IPS-15b (cell line): ENCODE data around the gene ANKRD31.
"Not testable (repeated sequence)": the region's sequence is repeated elsewhere in the genome, so short reads cannot be mapped to it uniquely, and the experiment has no call there.

Experiments
- H3K27me3 ChIP-seq: one replicate; pipeline ENCODE4 v1.6.1; 2013; ENCODE audit warnings: low read length; ENCODE audit not compliant: control insufficient read depth, insufficient read depth
- H3K36me3 ChIP-seq: one replicate; pipeline ENCODE4 v1.6.1; 2013; ENCODE audit warnings: low read length; ENCODE audit not compliant: control insufficient read depth, insufficient read depth
- H3K4me1 ChIP-seq: one replicate; pipeline ENCODE4 v1.6.1; 2013; ENCODE audit warnings: mild to moderate bottlenecking, low read length; ENCODE audit not compliant: control insufficient read depth, insufficient read depth
- H3K4me3 ChIP-seq: one replicate; pipeline ENCODE4 v1.5.1; 2013; ENCODE audit warnings: low read depth, low read length
- H3K9ac ChIP-seq: one replicate; pipeline ENCODE4 v1.6.1; 2013; ENCODE audit warnings: low read depth, mild to moderate bottlenecking, low read length
- H3K9me3 ChIP-seq: one replicate; pipeline ENCODE4 v1.6.1; 2013; ENCODE audit warnings: mild to moderate bottlenecking, low read length; ENCODE audit not compliant: control insufficient read depth, insufficient read depth

The ANKRD31 gene

DNA sequence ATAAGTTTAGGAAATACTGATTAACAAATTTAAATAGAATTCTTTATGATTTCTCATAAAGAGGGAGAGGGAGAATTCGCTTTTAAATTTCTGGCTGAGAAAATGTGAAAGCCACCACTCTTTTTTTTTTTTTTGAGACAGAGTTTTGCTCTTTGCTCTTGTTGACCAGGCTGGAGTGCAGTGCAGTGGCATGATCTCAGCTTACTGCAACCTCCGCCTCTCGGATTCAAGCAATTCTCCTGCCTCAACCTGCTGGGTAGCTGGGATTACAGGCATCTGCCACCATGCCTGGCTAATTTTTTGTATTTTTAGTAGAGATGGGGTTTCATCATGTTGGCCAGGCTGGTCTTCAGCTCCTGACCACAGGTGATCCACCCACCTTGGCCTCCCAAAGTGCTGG lies 157.3 kb downstream of the ANKRD31 start:
- not testable (repeated sequence) for H3K9me3 ChIP-seq, H3K27me3 ChIP-seq, H3K4me3 ChIP-seq, H3K36me3 ChIP-seq, H3K9ac ChIP-seq, H3K4me1 ChIP-seq

- H3K27me3 ChIP-seq, result no peaks in the 10 kb centered on the region
- H3K4me1 ChIP-seq, result no peaks in the 10 kb centered on the region
- H3K9ac ChIP-seq, result no peak overlapping the region
- no peaks in the 10 kb centered on the region for H3K36me3 ChIP-seq
- H3K4me3 ChIP-seq, result no peak overlapping the region
- H3K9me3 ChIP-seq, result no peaks in the 10 kb centered on the region
These were observed 158.7 kb downstream of the ANKRD31 start for GRCh38 chr5:75078027-75078426.

GRCh38 chr5:75072061-75072460 lies 164.6 kb downstream of the ANKRD31 start:
- Histone ChIP-seq H3K4me3 (no peak overlapping the region), H3K36me3 (no peaks in the 10 kb centered on the region), H3K9ac (no peak overlapping the region), H3K4me1 (no peaks in the 10 kb centered on the region), H3K9me3 (no peaks in the 10 kb centered on the region), H3K27me3 (no peaks in the 10 kb centered on the region)

GRCh38 chr5:75071100-75071499 lies 165.6 kb downstream of the ANKRD31 start:
- no peaks in the 10 kb centered on the region for H3K4me1 ChIP-seq
- H3K4me3 ChIP-seq, result no peak overlapping the region
- no peak overlapping the region for H3K9ac ChIP-seq
- H3K36me3 ChIP-seq, result no peaks in the 10 kb centered on the region
- no peaks in the 10 kb centered on the region for H3K9me3 ChIP-seq
- no peaks in the 10 kb centered on the region for H3K27me3 ChIP-seq

DNA sequence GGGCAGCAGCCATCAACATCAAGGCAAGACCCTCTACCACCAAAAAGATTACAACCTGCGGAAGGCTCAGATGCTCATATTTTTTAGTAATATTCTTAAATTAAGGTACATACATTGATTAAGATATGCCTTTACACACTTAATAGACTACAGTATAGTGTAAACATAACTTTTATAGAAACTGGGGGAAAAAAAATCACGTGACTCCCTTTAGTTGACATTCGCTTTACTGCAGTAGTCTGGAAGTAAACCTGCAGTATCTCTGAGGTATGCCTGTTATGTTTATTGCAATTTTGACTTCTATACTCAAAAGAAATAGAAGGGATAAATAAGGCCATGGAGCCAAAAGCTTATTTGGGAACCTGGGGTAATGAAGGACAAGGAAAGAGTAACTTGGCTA lies 169.2 kb downstream of the ANKRD31 start:
- no peaks in the 10 kb centered on the region for H3K4me1 ChIP-seq
- H3K9ac ChIP-seq, result no peak overlapping the region
- no peaks in the 10 kb centered on the region for H3K27me3 ChIP-seq
- no peaks in the 10 kb centered on the region for H3K9me3 ChIP-seq
- no peak overlapping the region for H3K4me3 ChIP-seq
- H3K36me3 ChIP-seq, result no peaks in the 10 kb centered on the region

GRCh38 chr5:75062925-75063531 lies 173.7 kb downstream of the ANKRD31 start:
- no peaks in the 10 kb centered on the region for H3K27me3 ChIP-seq
- H3K4me1 ChIP-seq, result no peaks in the 10 kb centered on the region
- H3K4me3 ChIP-seq, result no peak overlapping the region
- H3K36me3 ChIP-seq, result no peaks in the 10 kb centered on the region
- H3K9ac ChIP-seq, result no peak overlapping the region
- no peaks in the 10 kb centered on the region for H3K9me3 ChIP-seq

DNA sequence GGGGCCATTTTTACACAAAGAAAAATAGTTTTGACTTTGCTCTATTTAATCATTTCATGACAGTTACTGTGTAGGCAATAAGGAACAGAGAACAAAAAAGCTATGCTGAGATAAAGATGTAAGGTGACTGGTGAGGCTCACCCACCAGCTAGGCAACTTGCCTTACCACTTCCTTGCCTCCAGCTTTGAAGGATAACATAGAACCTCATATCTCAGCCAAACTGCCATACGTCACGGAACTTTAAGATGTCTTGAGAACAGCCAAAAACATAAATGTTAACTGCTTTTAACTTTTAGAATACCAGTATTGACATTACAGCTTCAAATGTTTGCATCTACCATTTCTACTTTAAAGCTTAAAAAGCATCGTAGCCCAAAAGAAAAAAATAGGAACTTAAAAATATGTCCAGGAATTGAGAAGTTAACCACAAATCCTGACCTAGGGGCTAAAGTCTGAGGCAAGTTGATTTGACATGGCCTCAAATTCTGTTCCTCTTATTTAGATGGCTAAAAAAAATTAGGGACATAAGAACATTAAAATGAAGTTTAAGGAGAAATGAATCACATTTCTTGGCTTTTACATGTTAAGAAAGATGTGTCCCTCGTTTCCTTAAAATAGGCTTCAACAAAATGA lies 176.6 kb downstream of the ANKRD31 start:
- Histone ChIP-seq H3K4me1 (peaks cover 7% of the 10 kb centered on the region), H3K9ac (no peak overlapping the region), H3K36me3 (no peaks in the 10 kb centered on the region), H3K9me3 (no peaks in the 10 kb centered on the region), H3K4me3 (no peak overlapping the region), H3K27me3 (peaks cover under 1% of the 10 kb centered on the region)

- H3K4me3 ChIP-seq, result no peak overlapping the region
- H3K9me3 ChIP-seq, result no peaks in the 10 kb centered on the region
- H3K4me1 ChIP-seq, result peaks cover 14% of the 10 kb centered on the region
- H3K36me3 ChIP-seq, result no peaks in the 10 kb centered on the region
- H3K27me3 ChIP-seq, result peaks cover 10% of the 10 kb centered on the region
- H3K9ac ChIP-seq, result no peak overlapping the region
These were observed 177.6 kb downstream of the ANKRD31 start for GRCh38 chr5:75058986-75059535.

- no peak overlapping the region for H3K4me3 ChIP-seq
- no peaks in the 10 kb centered on the region for H3K36me3 ChIP-seq
- H3K9ac ChIP-seq, result no peak overlapping the region
- peaks cover 14% of the 10 kb centered on the region for H3K4me1 ChIP-seq
- no peaks in the 10 kb centered on the region for H3K9me3 ChIP-seq
- H3K27me3 ChIP-seq, result peaks cover 14% of the 10 kb centered on the region
These were observed 179.1 kb downstream of the ANKRD31 start for GRCh38 chr5:75057561-75057960.

- no peak overlapping the region for H3K4me3 ChIP-seq
- peaks cover 32% of the 10 kb centered on the region for H3K27me3 ChIP-seq
- no peak overlapping the region for H3K9ac ChIP-seq
- H3K4me1 ChIP-seq, result peaks cover 21% of the 10 kb centered on the region
- H3K9me3 ChIP-seq, result no peaks in the 10 kb centered on the region
- H3K36me3 ChIP-seq, result no peaks in the 10 kb centered on the region
These were observed 180.9 kb downstream of the ANKRD31 start for GRCh38 chr5:75055727-75056144.

- H3K36me3 ChIP-seq, result no peaks in the 10 kb centered on the region
- no peak overlapping the region for H3K9ac ChIP-seq
- peaks cover 35% of the 10 kb centered on the region for H3K27me3 ChIP-seq
- H3K4me3 ChIP-seq, result peak overlapping the region; percentile 76
- H3K9me3 ChIP-seq, result no peaks in the 10 kb centered on the region
- peaks cover 24% of the 10 kb centered on the region for H3K4me1 ChIP-seq
These were observed 182.3 kb downstream of the ANKRD31 start for GRCh38 chr5:75054134-75054930.
